RCC 7860 (cell line): ENCODE results near the gene CPSF4.

Experiments
- DNase-seq: peaks from one replicate; pipeline ENCODE4 v3.0.0-alpha.2; 2015; ENCODE audit warnings: low spot score
- FAIRE-seq: peaks from 2 replicates; lab custom pipeline; 2012; peaks lifted over from hg19 to GRCh38; lab: Jason Lieb, UNC

Gene CPSF4

GRCh38 chr7:99446096-99446495, 7.4 kb downstream of the CPSF4 start:
- DNase-seq (no peak), FAIRE-seq (no peak)

- no peak for DNase-seq
- no peak for FAIRE-seq
Measured at GRCh38 chr7:99447943-99448342, 9.2 kb downstream of the CPSF4 start.

GRCh38 chr7:99448855-99449254, 10.1 kb downstream of the CPSF4 start:
- DNase-seq (no peak), FAIRE-seq (no peak)

GRCh38 chr7:99449326-99449725, 10.6 kb downstream of the CPSF4 start:
- DNase-seq = peak; percentile 39
- no peak for FAIRE-seq

- no peak for FAIRE-seq
- no peak for DNase-seq
Measured at GRCh38 chr7:99451936-99452335, 13.2 kb downstream of the CPSF4 start.

GRCh38 chr7:99452541-99452940, 13.8 kb downstream of the CPSF4 start:
- FAIRE-seq = no peak

GRCh38 chr7:99453105-99453504, 14.4 kb downstream of the CPSF4 start:
- DNase-seq (no peak), FAIRE-seq (no peak)

More at GRCh38 chr7:99452541-99452940, 13.8 kb downstream of the CPSF4 start:
- no peak for DNase-seq

GRCh38 chr7:99455874-99456273, 17.1 kb downstream of the CPSF4 start:
- FAIRE-seq = no peak
- DNase-seq = no peak

- DNase-seq = no peak
- no peak for FAIRE-seq
Measured at GRCh38 chr7:99456288-99456687, 17.5 kb downstream of the CPSF4 start.

- DNase-seq (no peak), FAIRE-seq (no peak)
Measured at GRCh38 chr7:99457050-99457649, 18.4 kb downstream of the CPSF4 start.

GRCh38 chr7:99457650-99458493, 19.1 kb downstream of the CPSF4 start:
- FAIRE-seq (no peak), DNase-seq (no peak)

- DNase-seq (peak; percentile 20), FAIRE-seq (no peak)
Measured at GRCh38 chr7:99459087-99459486, 20.3 kb downstream of the CPSF4 start.

GRCh38 chr7:99460651-99461050, 21.9 kb downstream of the CPSF4 start:
- DNase-seq = no peak
- FAIRE-seq = no peak

- DNase-seq (no peak), FAIRE-seq (no peak)
Measured at GRCh38 chr7:99461221-99461620, 22.5 kb downstream of the CPSF4 start.

GRCh38 chr7:99465421-99465768, 26.7 kb downstream of the CPSF4 start:
- no peak for FAIRE-seq
- no peak for DNase-seq

GRCh38 chr7:99468336-99468918, 29.7 kb downstream of the CPSF4 start:
- DNase-seq (no peak), FAIRE-seq (no peak)

GRCh38 chr7:99469381-99470065, 30.8 kb downstream of the CPSF4 start:
- DNase-seq (no peak), FAIRE-seq (no peak)

- FAIRE-seq (peak; percentile 95), DNase-seq (peak; percentile 91)
Measured at GRCh38 chr7:99472561-99473314, 34.0 kb downstream of the CPSF4 start, which contains the start of gene ZNF789. Gene ZNF789 (plus strand): TSS chr7:99472890. CDS start chr7:99476457, 3,567 bp downstream.

- DNase-seq = peak; percentile 62
Measured at GRCh38 chr7:99473315-99473596, 34.5 kb downstream of the CPSF4 start.

GRCh38 chr7:99476107-99476506, 37.4 kb downstream of the CPSF4 start:
- FAIRE-seq (no peak), DNase-seq (no peak)

More at GRCh38 chr7:99473315-99473596, 34.5 kb downstream of the CPSF4 start:
- peak; percentile 45 for FAIRE-seq
